ENCODE measurements around the gene DYNLRB2. TPM values are rescaled to one million over a fixed set of nuclear protein-coding genes. Genes with fewer than 3 reads are reported as not detected.
A peak's percentile ranks its signal among the peaks of the same experiment; 100 is the strongest.

The DYNLRB2 gene
- not detected in 2 replicates for total RNA-seq
- long read RNA-seq: 0 reads

GRCh38 chr16:80540516-80541305 is at the start of gene DYNLRB2:
Gene DYNLRB2 (plus strand): TSS chr16:80540993. CDS start chr16:80541077, 84 bp downstream.
- H3K36me3 Mint-ChIP-seq (ENCODE audit: low read depth): no peaks in the 10 kb centered on the region
- H3K9me3 Mint-ChIP-seq: peaks cover 3% of the 10 kb centered on the region
- peak within 1 kb of the TSS; percentile 90 for H3K4me3 Mint-ChIP-seq
- H3K4me1 Mint-ChIP-seq: peaks cover 20% of the 10 kb centered on the region
- H3K27me3 Mint-ChIP-seq (ENCODE audit: low read depth): peaks cover 92% of the 10 kb centered on the region
- peak within 1 kb of the TSS; percentile 88 for H3K27ac Mint-ChIP-seq (ENCODE audit: unreplicated experiment)
- peak; percentile 78 for DNase-seq (ENCODE audit: low read depth, low spot score)
- no peak for TF ChIP-seq CTCF (conservative IDR thresholded peaks at IDR 0.05)

- Mint-ChIP-seq H3K4me3 (no peak overlapping the region), H3K36me3 (ENCODE audit: low read depth) (no peaks in the 10 kb centered on the region), H3K9me3 (peaks cover 2% of the 10 kb centered on the region), H3K27me3 (ENCODE audit: low read depth) (no peaks in the 10 kb centered on the region), H3K27ac (ENCODE audit: unreplicated experiment) (no peak overlapping the region), H3K4me1 (no peaks in the 10 kb centered on the region)
- no peak for TF ChIP-seq CTCF (conservative IDR thresholded peaks at IDR 0.05)
- DNase-seq (ENCODE audit: low read depth, low spot score): no peak
Measured at GRCh38 chr16:80500116-80500859, 40.5 kb upstream of the DYNLRB2 start.

- Mint-ChIP-seq H3K4me3 (no peak overlapping the region), H3K36me3 (ENCODE audit: low read depth) (no peaks in the 10 kb centered on the region), H3K4me1 (no peaks in the 10 kb centered on the region), H3K27me3 (ENCODE audit: low read depth) (no peaks in the 10 kb centered on the region), H3K27ac (ENCODE audit: unreplicated experiment) (no peak overlapping the region), H3K9me3 (peaks cover 2% of the 10 kb centered on the region)
- no peak for DNase-seq (ENCODE audit: low read depth, low spot score)
- TF ChIP-seq CTCF (conservative IDR thresholded peaks at IDR 0.05): no peak
Measured at GRCh38 chr16:80500961-80501525, 39.8 kb upstream of the DYNLRB2 start.

- H3K27ac Mint-ChIP-seq (ENCODE audit: unreplicated experiment): no peak overlapping the region
- TF ChIP-seq CTCF (conservative IDR thresholded peaks at IDR 0.05): no peak
- peaks cover 2% of the 10 kb centered on the region for H3K27me3 Mint-ChIP-seq (ENCODE audit: low read depth)
- H3K4me3 Mint-ChIP-seq: no peak overlapping the region
- no peaks in the 10 kb centered on the region for H3K36me3 Mint-ChIP-seq (ENCODE audit: low read depth)
- H3K4me1 Mint-ChIP-seq: no peaks in the 10 kb centered on the region
- no peak for DNase-seq (ENCODE audit: low read depth, low spot score)
- H3K9me3 Mint-ChIP-seq: peaks cover 2% of the 10 kb centered on the region
Measured at GRCh38 chr16:80503107-80503506, 37.7 kb upstream of the DYNLRB2 start.

- Mint-ChIP-seq H3K27me3 (ENCODE audit: low read depth) (peaks cover 6% of the 10 kb centered on the region), H3K36me3 (ENCODE audit: low read depth) (no peaks in the 10 kb centered on the region), H3K4me3 (no peak overlapping the region), H3K4me1 (no peaks in the 10 kb centered on the region), H3K9me3 (peaks cover 2% of the 10 kb centered on the region), H3K27ac (ENCODE audit: unreplicated experiment) (no peak overlapping the region)
- TF ChIP-seq CTCF (conservative IDR thresholded peaks at IDR 0.05): no peak
- no peak for DNase-seq (ENCODE audit: low read depth, low spot score)
Measured at GRCh38 chr16:80507538-80507937, 33.3 kb upstream of the DYNLRB2 start.
